ENCODE measurements around the gene SLC35D1. TPM values are rescaled to one million over a fixed set of nuclear protein-coding genes. Genes with fewer than 3 reads are reported as not detected.

Gene SLC35D1
- total and polyA plus RNA-seq, 2 of the 13 experiments (the other 11 are each of a cell fraction or from before 2014, with no cell fraction given), result 12.4 to 41.5 TPM

- TF ChIP-seq ZNF776 (CRISPR knock-in tag; IDR thresholded peaks at IDR 0.05) (no peak), SUZ12 (IDR thresholded peaks at IDR 0.05; ENCODE audit: low read depth, low read length) (no peak), FOXM1 (CRISPR knock-in tag; IDR thresholded peaks at IDR 0.05) (no peak), ADNP (CRISPR knock-in tag; IDR thresholded peaks at IDR 0.05) (no peak), POLR2AphosphoS5 (IDR thresholded peaks at IDR 0.05; ENCODE audit: low read depth, low read length) (no peak), GFI1 (CRISPR knock-in tag; IDR thresholded peaks at IDR 0.05; ENCODE audit: borderline replicate concordance) (no peak), MYC (CRISPR knock-in tag; IDR thresholded peaks at IDR 0.05; ENCODE audit: borderline replicate concordance) (no peak), SSRP1 (CRISPR knock-in tag; IDR thresholded peaks at IDR 0.05) (no peak), ZNF33A (CRISPR knock-in tag; IDR thresholded peaks at IDR 0.05; ENCODE audit: borderline replicate concordance) (no peak), ZSCAN31 (CRISPR knock-in tag; IDR thresholded peaks at IDR 0.05; ENCODE audit: low read depth) (no peak), SAP130 (CRISPR knock-in tag; IDR thresholded peaks at IDR 0.05; ENCODE audit: low read depth) (peak; percentile 61), ZGPAT (CRISPR knock-in tag; IDR thresholded peaks at IDR 0.05) (0 out of 2 replicates have a peak, but pooled peaks have one; percentile 26), ZNF687 (CRISPR knock-in tag; IDR thresholded peaks at IDR 0.05) (no peak), ZBTB7B (CRISPR knock-in tag; IDR thresholded peaks at IDR 0.05) (no peak), GLI4 (CRISPR knock-in tag; IDR thresholded peaks at IDR 0.05; ENCODE audit: borderline replicate concordance) (no peak), ERF (CRISPR knock-in tag; IDR thresholded peaks at IDR 0.05) (no peak), ARID2 (CRISPR knock-in tag; IDR thresholded peaks at IDR 0.05; ENCODE audit: borderline replicate concordance) (no peak), ZFY (CRISPR knock-in tag; IDR thresholded peaks at IDR 0.05) (no peak), NR2F6 (IDR thresholded peaks at IDR 0.05) (no peak), NR2F6 (CRISPR knock-in tag; IDR thresholded peaks at IDR 0.05) (no peak), ZZZ3 (CRISPR knock-in tag; IDR thresholded peaks at IDR 0.05; ENCODE audit: borderline replicate concordance) (no peak), KLF12 (CRISPR knock-in tag; IDR thresholded peaks at IDR 0.05; ENCODE audit: borderline replicate concordance) (no peak), ZNF614 (CRISPR knock-in tag; IDR thresholded peaks at IDR 0.05; ENCODE audit: borderline replicate concordance) (no peak)
- TF ChIP-seq, protein P1, sequence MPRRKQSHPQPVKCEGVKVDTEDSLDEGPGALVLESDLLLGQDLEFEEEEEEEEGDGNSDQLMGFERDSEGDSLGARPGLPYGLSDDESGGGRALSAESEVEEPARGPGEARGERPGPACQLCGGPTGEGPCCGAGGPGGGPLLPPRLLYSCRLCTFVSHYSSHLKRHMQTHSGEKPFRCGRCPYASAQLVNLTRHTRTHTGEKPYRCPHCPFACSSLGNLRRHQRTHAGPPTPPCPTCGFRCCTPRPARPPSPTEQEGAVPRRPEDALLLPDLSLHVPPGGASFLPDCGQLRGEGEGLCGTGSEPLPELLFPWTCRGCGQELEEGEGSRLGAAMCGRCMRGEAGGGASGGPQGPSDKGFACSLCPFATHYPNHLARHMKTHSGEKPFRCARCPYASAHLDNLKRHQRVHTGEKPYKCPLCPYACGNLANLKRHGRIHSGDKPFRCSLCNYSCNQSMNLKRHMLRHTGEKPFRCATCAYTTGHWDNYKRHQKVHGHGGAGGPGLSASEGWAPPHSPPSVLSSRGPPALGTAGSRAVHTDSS (CRISPR knock-in tag; conservative IDR thresholded peaks at IDR 0.05), result no peak
These were observed 1.0 kb downstream of the SLC35D1 start (continued) for GRCh38 chr1:67052741-67053534.
